ENCODE results near the gene KIAA0232.

Gene KIAA0232

DNA sequence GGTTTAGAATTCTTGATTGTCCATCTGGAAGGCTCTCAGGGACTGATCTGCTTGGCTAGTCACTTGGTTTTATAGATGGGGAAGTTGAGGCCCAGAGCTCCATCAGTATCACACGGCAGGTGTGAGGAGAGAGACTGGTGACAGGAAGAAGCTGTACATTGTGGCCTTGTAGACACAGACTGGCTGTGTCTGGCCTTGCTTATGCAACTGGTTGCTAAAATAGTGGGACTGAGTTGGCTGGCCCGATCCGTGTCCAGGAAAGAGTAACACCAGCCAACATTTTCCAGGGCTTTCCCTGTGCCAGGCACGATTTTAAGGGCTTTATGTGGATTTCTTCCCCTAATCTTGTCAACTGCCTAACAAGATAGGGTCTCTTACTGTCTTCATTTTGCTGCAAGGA lies 129.9 kb downstream of the KIAA0232 start:
- DNase-seq, result peak in 7 of 58 donors; percentile 23 to 58 (median 34)

DNA sequence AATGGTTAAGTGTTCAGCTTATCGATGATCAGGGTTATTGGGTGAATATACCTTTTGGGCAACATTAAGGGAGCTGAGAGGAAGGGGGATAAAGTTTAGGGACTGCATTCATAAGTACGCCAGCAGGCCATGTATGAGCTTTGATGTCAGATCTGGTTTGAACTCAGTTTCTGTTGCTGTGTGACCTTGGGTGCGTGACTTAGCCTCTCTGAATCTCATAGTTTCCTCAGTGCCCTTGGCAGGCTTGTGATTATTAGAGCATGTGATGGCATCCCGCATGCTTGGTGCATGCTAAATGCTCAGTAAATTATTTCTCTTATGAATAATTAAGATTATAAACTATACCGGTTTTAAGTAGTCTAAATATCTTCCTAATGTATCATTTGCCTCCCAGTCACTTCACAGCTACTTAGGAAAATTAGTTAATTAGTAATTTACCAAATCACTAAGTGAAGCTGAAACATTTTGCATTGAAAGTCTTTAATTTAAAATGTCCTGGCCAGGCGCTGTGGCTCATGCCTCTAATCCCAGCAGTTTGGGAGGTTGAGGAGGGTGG lies 130.9 kb downstream of the KIAA0232 start:
- DNase-seq, result no peak

- DNase-seq, result no peak
Observed at GRCh38 chr4:6914448-6914847, 131.9 kb downstream of the KIAA0232 start.

- no peak for DNase-seq
Observed at GRCh38 chr4:6915041-6916005, 132.8 kb downstream of the KIAA0232 start.

DNA sequence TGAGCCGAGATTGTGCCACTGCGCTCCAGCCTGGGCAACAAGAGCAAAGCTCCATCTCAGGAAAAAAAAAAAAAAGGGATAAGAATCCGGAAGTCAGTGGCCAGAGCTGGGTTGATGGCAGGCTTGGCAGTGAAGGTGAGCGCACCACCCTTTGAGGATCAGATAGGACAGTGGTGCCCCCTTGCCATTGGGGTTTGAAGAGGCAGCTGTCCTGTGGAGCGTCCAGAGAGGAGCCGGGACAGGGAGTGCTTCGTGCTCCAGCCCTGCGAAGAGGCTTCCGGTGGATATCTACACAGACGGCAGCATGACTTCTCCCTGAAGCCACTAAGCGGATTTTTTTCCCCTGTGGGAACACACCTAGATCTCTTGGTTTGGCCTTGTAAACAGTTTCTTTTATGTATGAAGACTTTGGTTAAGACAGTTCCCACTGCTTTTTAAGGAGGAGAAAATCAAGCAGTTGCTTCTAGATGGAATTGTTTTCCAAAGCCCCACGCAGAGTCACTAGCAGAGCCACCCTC lies 133.6 kb downstream of the KIAA0232 start:
- DNase-seq, result no peak

GRCh38 chr4:6916587-6917460 lies 134.3 kb downstream of the KIAA0232 start:
- DNase-seq, result peak in 2 of 58 donors; percentile 17 to 38

GRCh38 chr4:6917461-6918271 lies 135.1 kb downstream of the KIAA0232 start:
- peak in 5 of 58 donors; percentile 32 to 65 (median 51) for DNase-seq

- DNase-seq, result no peak
Observed at GRCh38 chr4:6918338-6918737, 135.8 kb downstream of the KIAA0232 start.

DNA sequence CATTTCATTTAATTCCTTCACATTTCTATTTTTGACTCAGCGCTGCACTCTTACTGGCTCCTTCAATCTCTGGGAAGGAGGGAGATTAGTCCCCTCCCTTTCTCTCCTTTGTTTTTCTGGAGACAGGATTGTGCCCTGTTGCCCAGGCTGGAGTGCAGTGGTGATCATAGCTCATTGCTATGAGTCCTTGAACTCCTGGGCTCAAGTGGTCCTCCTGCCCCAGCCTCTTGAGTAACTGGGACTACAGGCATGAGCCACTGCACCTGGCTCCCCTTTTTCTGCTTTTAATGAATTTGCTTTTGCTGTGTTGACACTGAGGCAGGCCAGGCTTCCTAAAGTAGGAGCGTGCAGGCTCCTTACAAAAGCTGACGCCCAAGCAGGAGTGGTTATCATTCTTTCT lies 137.6 kb downstream of the KIAA0232 start:
- no peak for DNase-seq

DNA sequence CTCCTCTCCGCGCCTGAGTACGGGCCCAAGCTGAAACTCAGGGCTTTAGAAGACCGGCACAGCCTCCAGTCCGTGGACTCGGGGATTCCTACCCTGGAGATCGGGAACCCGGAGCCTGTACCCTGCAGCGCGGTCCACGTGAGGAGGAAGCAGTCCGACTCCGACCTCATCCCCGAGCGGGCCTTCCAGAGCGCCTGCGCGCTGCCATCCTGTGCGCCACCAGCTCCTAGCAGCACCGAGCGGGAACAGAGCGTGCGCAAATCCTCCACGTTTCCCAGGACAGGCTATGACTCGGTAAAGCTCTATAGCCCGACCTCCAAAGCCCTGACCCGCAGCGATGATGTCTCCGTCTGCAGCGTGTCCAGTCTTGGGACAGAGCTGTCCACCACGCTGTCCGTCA lies 141.0 kb downstream of the KIAA0232 start:
- no peak for DNase-seq

- no peak for DNase-seq
Observed at GRCh38 chr4:6924361-6924779, 141.8 kb downstream of the KIAA0232 start.

DNA sequence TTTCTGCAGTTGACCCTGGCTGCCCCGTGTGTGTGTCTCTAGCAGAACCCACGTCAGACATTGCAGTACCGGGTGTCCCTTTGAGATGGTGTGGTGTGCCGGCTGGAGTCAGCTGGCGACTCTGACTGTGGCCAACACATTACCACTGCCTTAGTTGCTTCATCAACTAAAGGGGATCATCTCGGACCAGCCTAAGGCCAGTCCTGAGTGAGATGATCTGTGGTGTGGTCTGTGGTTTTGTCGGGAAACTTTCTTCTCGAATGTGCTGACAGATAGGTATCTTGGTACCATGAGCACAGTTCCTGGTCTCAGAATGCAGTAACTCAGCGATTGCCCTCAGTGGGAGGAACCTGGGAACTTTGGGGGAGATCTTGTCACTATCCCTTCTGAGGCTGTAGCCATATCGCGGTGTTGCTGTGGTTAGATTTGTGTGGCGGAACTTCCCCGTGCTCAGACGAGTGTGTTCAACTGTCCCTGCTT lies 142.9 kb downstream of the KIAA0232 start:
- peak in 3 of 58 donors; percentile 33 to 61 (median 47) for DNase-seq

DNA sequence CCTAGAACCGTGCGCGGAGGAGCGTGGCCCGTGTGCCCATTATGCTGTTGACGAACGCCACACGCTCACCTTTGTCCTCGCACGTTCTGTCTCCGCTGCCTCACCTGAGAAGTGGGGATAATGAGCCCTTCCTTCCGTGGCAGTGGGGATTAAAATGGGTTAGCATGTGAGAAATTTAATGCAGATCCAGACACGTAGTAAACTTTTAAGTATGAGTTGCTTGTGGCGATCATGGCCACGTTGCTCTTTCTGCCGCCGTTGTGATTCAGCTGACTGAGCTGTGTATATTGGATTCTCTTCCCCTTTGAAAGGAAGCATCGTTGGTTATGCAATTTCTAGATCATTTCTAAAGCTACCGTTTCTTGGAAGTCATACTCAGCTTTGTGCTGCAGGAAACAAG lies 143.6 kb downstream of the KIAA0232 start:
- no peak for DNase-seq

DNA sequence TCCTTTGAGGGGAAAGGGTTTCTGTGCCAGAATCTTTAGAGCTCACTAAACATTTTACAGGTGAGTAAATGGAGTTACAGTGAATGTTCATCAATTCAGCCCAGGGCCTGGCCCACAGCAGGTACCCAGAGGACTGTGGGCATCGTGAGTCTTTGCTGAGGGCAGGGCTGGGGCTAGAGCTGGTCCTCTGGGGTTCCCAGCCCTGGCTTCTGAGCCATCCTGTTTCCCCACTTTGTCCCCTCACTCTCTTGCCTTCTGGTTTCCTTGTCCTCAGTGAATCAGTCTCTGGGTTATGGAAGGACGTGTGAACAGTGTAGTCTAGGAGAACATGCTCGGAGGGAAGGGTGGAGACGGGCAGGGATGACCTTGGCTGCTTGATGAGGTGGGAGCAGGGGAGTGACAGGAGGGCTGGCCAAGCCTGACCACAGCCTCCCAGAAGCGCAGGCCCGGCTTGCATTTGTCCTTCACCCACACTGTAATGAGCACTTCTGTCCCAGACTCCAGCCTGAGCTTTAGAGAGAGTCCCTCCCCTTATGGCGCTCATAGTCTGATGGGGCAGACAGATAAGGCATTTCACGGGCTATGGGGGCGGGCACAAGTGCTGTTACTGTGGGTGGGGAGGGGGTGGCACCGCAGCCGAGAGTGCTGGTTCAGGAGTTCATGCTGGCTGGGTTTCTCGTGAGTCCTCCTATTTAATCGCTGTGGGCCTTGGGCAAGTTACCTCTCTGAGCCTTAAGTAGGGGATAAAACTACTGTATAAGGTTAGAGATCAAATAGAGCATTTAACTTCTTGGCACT lies 144.4 kb downstream of the KIAA0232 start:
- no peak for DNase-seq

GRCh38 chr4:6928081-6928480 lies 145.6 kb downstream of the KIAA0232 start:
- DNase-seq, result no peak

DNA sequence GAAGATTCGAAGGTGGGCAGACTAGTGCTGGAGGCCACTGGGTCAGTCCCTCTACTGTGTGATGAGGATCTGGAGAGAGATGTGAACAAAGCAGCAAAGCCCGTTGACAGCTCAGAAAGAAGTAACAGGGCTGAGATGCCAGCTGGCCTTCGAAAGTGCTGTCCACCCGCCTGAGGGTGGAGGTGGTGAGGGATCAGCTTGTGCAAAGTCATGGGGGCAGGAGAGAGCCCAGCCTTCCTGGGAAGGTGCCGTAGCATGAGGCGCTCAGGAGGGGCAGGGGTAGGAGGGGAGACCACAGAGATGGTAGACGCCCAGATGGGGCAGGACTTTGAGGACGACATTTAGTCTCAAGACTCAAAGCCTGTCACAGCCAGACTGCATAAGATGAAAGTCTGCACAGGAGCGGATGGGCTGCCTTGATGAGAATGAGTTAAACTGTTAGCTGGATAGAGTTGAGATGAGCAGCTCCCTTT lies 146.8 kb downstream of the KIAA0232 start:
- DNase-seq, result no peak

- peak in 1 of 58 donors; percentile 40 for DNase-seq
Observed at GRCh38 chr4:6929812-6930464, 147.4 kb downstream of the KIAA0232 start.

DNA sequence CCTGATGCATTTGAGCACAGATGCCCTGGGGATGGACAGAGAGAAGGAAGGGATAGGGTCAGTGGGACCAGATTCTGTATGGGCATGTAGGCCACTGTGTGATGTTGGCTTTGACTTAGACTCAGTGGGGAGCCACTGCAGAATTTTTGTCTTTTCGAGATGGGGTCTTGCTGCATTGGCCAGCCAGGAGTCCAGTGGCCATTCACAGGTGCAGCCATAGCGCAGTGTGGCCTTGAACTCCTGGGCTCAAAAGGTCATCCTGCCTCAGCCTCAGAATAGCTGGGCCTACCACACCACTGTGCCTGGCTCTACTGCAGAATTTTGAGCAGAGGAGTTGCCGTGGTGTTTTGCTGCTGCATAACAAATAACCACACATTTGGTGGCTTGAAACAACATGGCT lies 149.9 kb downstream of the KIAA0232 start:
- DNase-seq, result no peak

DNA sequence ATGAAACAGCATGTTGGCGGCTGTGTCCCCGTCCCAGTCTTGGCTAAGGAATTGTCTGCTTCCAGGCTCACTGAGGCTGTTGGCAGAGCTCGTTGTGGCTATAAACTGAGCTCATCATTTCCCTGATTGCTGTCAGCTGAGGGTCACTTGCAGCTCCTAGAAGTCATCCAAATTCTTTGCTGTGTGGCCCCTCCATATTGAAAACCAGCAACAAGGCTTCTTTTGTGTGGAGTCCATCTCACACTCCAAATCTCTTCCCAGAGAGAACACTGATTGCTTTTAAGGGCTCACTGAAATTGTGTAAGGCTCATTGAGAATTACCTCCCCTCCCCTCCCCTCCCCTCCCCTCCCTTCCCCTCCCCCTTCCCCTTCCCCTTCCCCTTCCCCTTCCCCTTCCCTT lies 150.4 kb downstream of the KIAA0232 start:
- DNase-seq, result no peak
